Tibial artery (tissue), 4 donors: ENCODE results near the gene ECE2.

Experiments
- DNase-seq, 2 donors: peaks; one replicate each; pipeline ENCODE4 v3.0.0-alpha.2; 2019
- H3K27ac ChIP-seq, 2 donors: fragments of 200-600 bp; sonication (generic) in 1 of 2; 1 replicate in 1 of 2; 2 replicates in 1 of 2; pipeline ENCODE4 v1.5.1; 2018 to 2019; ENCODE audit warnings: mild to moderate bottlenecking in 1 of 2
- H3K27me3 ChIP-seq, 2 donors: fragments of 200-600 bp; sonication (generic) in 1 of 2; one replicate each; pipeline versions ENCODE4 v1.5.1 to v1.6.0; 2016 to 2019
- H3K36me3 ChIP-seq, 3 donors: fragments of 200-600 bp; sonication (generic) in 2 of 3; one replicate each; pipeline ENCODE4 v1.5.1; 2016 to 2019; ENCODE audit warnings: mild to moderate bottlenecking in 2 of 3
- H3K4me1 ChIP-seq, 4 donors: fragments of 200-600 bp; sonication (generic) in 2 of 4; 1 replicate in 3 of 4; 2 replicates in 1 of 4; pipeline ENCODE4 v1.5.1; 2016 to 2019
- H3K4me3 ChIP-seq, 2 donors: fragments of 200-600 bp; sonication (generic) in 1 of 2; 1 replicate in 1 of 2; 2 replicates in 1 of 2; pipeline ENCODE4 v1.5.1; 2018 to 2019; ENCODE audit warnings: mild to moderate bottlenecking in 2 of 2
- H3K9me3 ChIP-seq, 3 donors: fragments of 200-600 bp; sonication (generic) in 1 of 3; one replicate each; pipeline ENCODE4 v1.5.1; 2016 to 2019
- CTCF ChIP-seq, 2 experiments: fragments of 200-600 bp in 1 of 2; fragments of 450-650 bp in 1 of 2; IDR thresholded peaks; one replicate each; pipeline ENCODE4 v1.5.1; 2017 to 2019; ENCODE audit warnings: antibody characterized with exemption in 2 of 2, mild to moderate bottlenecking in 1 of 2, moderate library complexity in 1 of 2
- intact Hi-C: fragments of 100-400 bp; cut with DNase I; formaldehyde crosslinking; loops from one replicate; pipeline ENCODE4 v1.15.0; 2023; ENCODE audit warnings: low total_unique reads

The ECE2 gene

GRCh38 chr3:184241447-184242296 lies 34.1 kb upstream of the ECE2 start:
- peak in 1 of 2 experiments; percentile 29 for TF ChIP-seq CTCF (IDR thresholded peaks at IDR 0.05)
- peaks cover 0 to 19% of the 10 kb centered on the region in 2 donors for H3K27me3 ChIP-seq
- intact Hi-C loops: loop anchor here (10.0 kb wide), 1 partner anchor 227 kb away; the partner anchor contains the start of gene ABCC5
- H3K4me3 ChIP-seq: no peak overlapping the region
- H3K4me1 ChIP-seq: peaks cover 0 to 8% (median 4%) of the 10 kb centered on the region in 4 donors
- no peaks in the 10 kb centered on the region for H3K9me3 ChIP-seq
- DNase-seq: no peak
- H3K36me3 ChIP-seq: peaks cover 32 to 46% (median 34%) of the 10 kb centered on the region in 3 donors
- H3K27ac ChIP-seq: no peak overlapping the region

GRCh38 chr3:184242297-184242685 lies 33.5 kb upstream of the ECE2 start:
- intact Hi-C loops: loop anchor here (10.0 kb wide), 1 partner anchor 227 kb away; the partner anchor contains the start of gene ABCC5
- peaks cover 32 to 46% (median 34%) of the 10 kb centered on the region in 3 donors for H3K36me3 ChIP-seq
- no peak overlapping the region for H3K4me3 ChIP-seq
- H3K9me3 ChIP-seq: no peaks in the 10 kb centered on the region
- no peak for TF ChIP-seq CTCF (IDR thresholded peaks at IDR 0.05)
- H3K27ac ChIP-seq: no peak overlapping the region
- no peak for DNase-seq
- H3K27me3 ChIP-seq: peaks cover 0 to 13% of the 10 kb centered on the region in 2 donors
- H3K4me1 ChIP-seq: peaks cover 0 to 9% (median 4%) of the 10 kb centered on the region in 4 donors

GRCh38 chr3:184248454-184249411 lies 27.1 kb upstream of the ECE2 start, which contains the start of gene ALG3:
Gene ALG3, minus strand, starts transcription at chr3:184248962. Its CDS starts 22 bp downstream, at chr3:184248940.
- Histone ChIP-seq H3K4me1 (peaks cover 0 to 21% (median 17%) of the 10 kb centered on the region in 4 donors), H3K27me3 (no peaks in the 10 kb centered on the region)
- intact Hi-C loops: loop anchor here (2.0 to 10.0 kb wide), 3 partner anchors 61 to 234 kb away; partner anchors contain the start of genes ABCC5, ABCF3 and AP2M1

GRCh38 chr3:184249412-184250166 lies 26.2 kb upstream of the ECE2 start, which contains the start of gene EEF1AKMT4:
Gene EEF1AKMT4, plus strand, starts transcription at chr3:184249672. Its CDS starts 23 bp downstream, at chr3:184249695.
- Histone ChIP-seq H3K27ac (peak within 1 kb of the TSS; percentile 67 to 82), H3K4me1 (peaks cover 0 to 21% (median 17%) of the 10 kb centered on the region in 4 donors), H3K9me3 (no peaks in the 10 kb centered on the region), H3K27me3 (no peaks in the 10 kb centered on the region), H3K4me3 (peak within 1 kb of the TSS; percentile 70 to 71), H3K36me3 (peaks cover 10 to 13% (median 12%) of the 10 kb centered on the region in 3 donors)
- TF ChIP-seq CTCF (IDR thresholded peaks at IDR 0.05): peak; percentile 46 to 55
- intact Hi-C loops: loop anchor here (2.0 to 10.0 kb wide), 5 partner anchors 62 to 355 kb away; partner anchors contain the start of genes ABCC5, ABCF3, AP2M1 and EIF2B5
- peak; percentile 94 to 97 for DNase-seq

More at GRCh38 chr3:184248454-184249411, 27.1 kb upstream of the ECE2 start, which contains the start of gene ALG3:
- DNase-seq: peak; percentile 74 to 88
- no peak for TF ChIP-seq CTCF (IDR thresholded peaks at IDR 0.05)
- peak within 1 kb of the TSS; percentile 70 to 71 for H3K4me3 ChIP-seq
- peaks cover 17 to 21% (median 20%) of the 10 kb centered on the region in 3 donors for H3K36me3 ChIP-seq
- H3K27ac ChIP-seq: peak within 1 kb of the TSS; percentile 67 to 82
- H3K9me3 ChIP-seq: no peaks in the 10 kb centered on the region
